ENCODE measurements around the gene PDGFRB.

GRCh38 chr5:150144879-150145278 is 10.8 kb downstream of the PDGFRB start:
- no peak for TF ChIP-seq REST (IDR thresholded peaks at IDR 0.05)
- TF ChIP-seq SP1 (IDR thresholded peaks at IDR 0.05), result no peak
- TF ChIP-seq TAF1 (conservative IDR thresholded peaks at IDR 0.05), result no peak
- TF ChIP-seq CTCF (IDR thresholded peaks at IDR 0.05; ENCODE audit: low read depth, low read length, missing input control), result no peak
- TF ChIP-seq ATF3 (IDR thresholded peaks at IDR 0.05), result no peak
- no peak for TF ChIP-seq JUND (IDR thresholded peaks at IDR 0.05)
- no peak for TF ChIP-seq RAD21 (IDR thresholded peaks at IDR 0.05)
